Karpas-422 (cell line): ENCODE measurements around the gene APOA1. TPM values are rescaled to one million over a fixed set of nuclear protein-coding genes. Genes with fewer than 3 reads are reported as not detected.
A peak's percentile ranks its signal among the peaks of the same experiment; 100 is the strongest.

Experiments used
- DNase-seq: peaks from one replicate; pipeline ENCODE4 v3.0.0-alpha.2; 2015
- H2AFZ ChIP-seq: fragments of 200-600 bp; sonication (generic); 2 replicates; pipeline ENCODE4 v1.6.1; 2014; ENCODE audit warnings: antibody characterized with exemption, low read length, mixed read lengths
- H3K27ac ChIP-seq: fragments of 200-600 bp; sonication (generic); 2 replicates; pipeline ENCODE4 v1.5.1; 2014; ENCODE audit warnings: mild to moderate bottlenecking, low read length, moderate library complexity
- H3K27me3 ChIP-seq: fragments of 200-600 bp; sonication (generic); 2 replicates; pipeline ENCODE4 v1.6.1; 2014; ENCODE audit warnings: low read length, mixed read lengths
- H3K36me3 ChIP-seq: fragments of 200-600 bp; sonication (generic); 2 replicates; pipeline ENCODE4 v1.6.1; 2014; ENCODE audit warnings: low read length, mixed read lengths; ENCODE audit not compliant: insufficient read depth
- H3K4me1 ChIP-seq: fragments of 200-600 bp; sonication (generic); 2 replicates; pipeline ENCODE4 v1.6.1; 2014; ENCODE audit warnings: mild to moderate bottlenecking, low read length, mixed read lengths
- H3K4me2 ChIP-seq: fragments of 200-600 bp; sonication (generic); 2 replicates; pipeline ENCODE4 v1.6.1; 2014; ENCODE audit warnings: low read length, low read depth, mild to moderate bottlenecking; ENCODE audit not compliant: poor library complexity, severe bottlenecking
- H3K4me3 ChIP-seq: fragments of 200-600 bp; sonication (generic); 2 replicates; pipeline ENCODE4 v1.5.1; 2014; ENCODE audit warnings: mild to moderate bottlenecking, antibody characterized with exemption, low read length, mixed read lengths
- H3K79me2 ChIP-seq: fragments of 200-600 bp; sonication (generic); 2 replicates; pipeline ENCODE4 v1.6.1; 2014; ENCODE audit warnings: mild to moderate bottlenecking, low read length, mixed read lengths
- H3K9ac ChIP-seq: fragments of 200-600 bp; sonication (generic); 2 replicates; pipeline ENCODE4 v1.6.0; 2014; ENCODE audit warnings: low read length
- H3K9me2 ChIP-seq: fragments of 200-600 bp; sonication (generic), shearing (Covaris generic); replicated peaks from 2 replicates; pipeline ENCODE4 v1.6.0; 2014; ENCODE audit warnings: mild to moderate bottlenecking, low read length, moderate library complexity; ENCODE audit not compliant: insufficient read depth
- H3K9me3 ChIP-seq: fragments of 300-700, 200-600 bp; sonication (generic); 2 replicates; pipeline ENCODE4 v1.6.1; 2014; ENCODE audit warnings: low read length, mixed read lengths
- H4K20me1 ChIP-seq: fragments of 200-600 bp; sonication (generic); 2 replicates; pipeline ENCODE4 v1.6.1; 2014; ENCODE audit warnings: mild to moderate bottlenecking, antibody characterized with exemption, low read length, low read depth; ENCODE audit not compliant: insufficient read depth
- total RNA-seq: library from RNA; depleted of rRNA; stranded (reverse); fragments of >200 nt; shearing (Covaris generic); gene quantifications from 2 replicates; pipeline ENCODE4 v1.2.3, GENCODE V29; 2014; ENCODE audit warnings: low replicate concordance

APOA1 gene
- total RNA-seq, 1 experiment from 2014 or later = not detected

DNA sequence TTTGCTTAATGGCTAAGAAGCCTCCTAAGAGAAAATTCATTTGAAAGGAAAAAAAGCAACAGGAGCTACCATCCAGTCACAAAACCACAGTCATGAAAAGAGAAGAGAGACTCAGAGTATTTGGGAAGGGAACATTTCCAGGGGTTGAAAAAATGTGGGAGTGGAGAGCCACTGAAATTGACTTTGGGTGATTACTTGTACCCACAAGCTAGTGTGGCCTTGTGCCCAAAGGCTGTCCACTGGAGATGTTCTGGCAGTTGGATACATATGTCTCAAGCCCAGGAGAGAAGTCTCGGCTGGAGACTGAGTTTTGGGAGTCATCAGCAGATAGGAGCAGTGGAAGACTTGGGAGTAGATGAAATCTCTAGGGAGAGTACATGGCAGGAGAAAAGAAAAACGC lies 42.6 kb downstream of the APOA1 start:
- no peaks in the 10 kb centered on the region for H3K4me1 ChIP-seq
- H4K20me1 ChIP-seq = no peaks in the 10 kb centered on the region
- no peak overlapping the region for H3K9ac ChIP-seq
- no peaks in the 10 kb centered on the region for H3K9me2 ChIP-seq
- no peak overlapping the region for H3K4me3 ChIP-seq
- no peak overlapping the region for H2AFZ ChIP-seq
- H3K27ac ChIP-seq = no peak overlapping the region
- H3K4me2 ChIP-seq = no peak overlapping the region
- H3K27me3 ChIP-seq = no peaks in the 10 kb centered on the region
- DNase-seq = no peak
- no peaks in the 10 kb centered on the region for H3K36me3 ChIP-seq
- no peaks in the 10 kb centered on the region for H3K79me2 ChIP-seq
- no peaks in the 10 kb centered on the region for H3K9me3 ChIP-seq

- no peak overlapping the region for H2AFZ ChIP-seq
- H3K79me2 ChIP-seq = no peaks in the 10 kb centered on the region
- no peak overlapping the region for H3K4me2 ChIP-seq
- H3K36me3 ChIP-seq = no peaks in the 10 kb centered on the region
- no peak overlapping the region for H3K27ac ChIP-seq
- no peaks in the 10 kb centered on the region for H4K20me1 ChIP-seq
- H3K27me3 ChIP-seq = no peaks in the 10 kb centered on the region
- H3K9ac ChIP-seq = no peak overlapping the region
- no peaks in the 10 kb centered on the region for H3K9me3 ChIP-seq
- no peaks in the 10 kb centered on the region for H3K9me2 ChIP-seq
- no peaks in the 10 kb centered on the region for H3K4me1 ChIP-seq
- H3K4me3 ChIP-seq = no peak overlapping the region
- DNase-seq = no peak
These were observed 43.7 kb downstream of the APOA1 start for GRCh38 chr11:116793772-116794097.

GRCh38 chr11:116792869-116793771 lies 44.3 kb downstream of the APOA1 start:
- H3K4me2 ChIP-seq = no peak overlapping the region
- no peaks in the 10 kb centered on the region for H3K27me3 ChIP-seq
- no peaks in the 10 kb centered on the region for H3K9me2 ChIP-seq
- H3K27ac ChIP-seq = no peak overlapping the region
- H3K9ac ChIP-seq = no peak overlapping the region
- H3K36me3 ChIP-seq = no peaks in the 10 kb centered on the region
- peaks cover 5% of the 10 kb centered on the region for H3K4me1 ChIP-seq
- H3K79me2 ChIP-seq = no peaks in the 10 kb centered on the region
- no peaks in the 10 kb centered on the region for H4K20me1 ChIP-seq
- DNase-seq = no peak
- no peak overlapping the region for H2AFZ ChIP-seq
- no peaks in the 10 kb centered on the region for H3K9me3 ChIP-seq
- H3K4me3 ChIP-seq = no peak overlapping the region

DNA sequence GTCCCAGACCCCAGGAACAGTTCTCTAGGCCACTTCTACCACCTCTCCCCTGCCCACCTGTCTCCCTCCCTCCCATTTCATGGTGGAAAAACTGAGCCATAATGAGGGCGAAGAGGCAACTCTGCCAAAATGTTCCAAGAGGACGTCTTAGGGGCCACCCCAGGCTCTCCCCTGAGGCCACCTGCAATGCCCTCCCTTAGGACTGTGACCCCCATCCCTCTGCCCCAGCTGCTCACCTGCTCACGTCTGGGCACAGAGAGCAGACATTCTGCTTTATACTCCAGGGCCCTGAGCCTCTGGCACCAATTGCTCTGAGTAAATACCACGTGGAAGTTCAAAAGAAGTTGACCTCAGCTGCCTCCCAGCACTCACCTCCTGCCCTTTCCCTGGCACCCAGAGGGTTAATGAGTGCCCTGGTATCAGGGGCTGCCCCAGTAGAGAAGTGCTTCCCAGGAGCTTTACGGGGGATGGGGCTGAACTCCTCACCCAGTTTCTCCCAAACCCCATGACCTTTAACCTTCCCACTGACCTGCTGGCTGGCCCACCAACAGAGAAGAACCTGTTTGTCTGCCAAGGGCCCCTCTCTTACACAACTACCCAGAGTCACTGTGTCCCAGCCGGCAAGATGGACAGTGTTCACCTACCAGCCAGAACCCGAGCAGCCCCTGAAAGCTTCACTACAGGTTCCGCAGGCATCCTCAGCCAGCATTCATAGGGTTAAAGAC lies 45.1 kb downstream of the APOA1 start:
- Histone ChIP-seq H4K20me1 (no peaks in the 10 kb centered on the region), H3K9ac (no peak overlapping the region), H3K27ac (no peak overlapping the region), H3K4me2 (no peak overlapping the region), H3K36me3 (no peaks in the 10 kb centered on the region), H3K4me3 (no peak overlapping the region), H3K27me3 (no peaks in the 10 kb centered on the region), H3K4me1 (peaks cover 6% of the 10 kb centered on the region), H3K9me2 (no peaks in the 10 kb centered on the region), H2AFZ (no peak overlapping the region), H3K79me2 (peaks cover 5% of the 10 kb centered on the region), H3K9me3 (no peaks in the 10 kb centered on the region)
- DNase-seq = no peak

DNA sequence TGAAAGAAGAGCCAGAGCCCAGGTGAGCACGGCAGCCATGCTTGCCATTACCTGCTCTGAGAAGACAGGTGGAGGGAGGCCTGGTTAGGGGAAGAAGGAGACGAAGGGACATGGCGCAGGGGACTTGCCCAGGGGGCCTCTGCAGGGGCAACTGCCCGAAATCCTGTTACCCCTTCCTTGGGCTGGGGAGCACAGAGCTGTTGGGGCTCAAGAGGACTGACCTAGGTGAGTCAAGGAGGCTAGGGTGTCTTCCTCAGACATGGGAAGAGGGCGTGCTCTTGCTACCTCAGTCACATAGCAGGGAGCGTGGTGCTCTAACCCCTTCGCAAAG lies 45.6 kb downstream of the APOA1 start, which contains the start of gene APOA5:
Gene APOA5 (minus strand): TSS at position 67 of the 331 bp plus-strand sequence. CDS start 19 bp downstream, at position 48.
- Histone ChIP-seq H3K27ac (no peak within 1 kb of the TSS), H3K27me3 (no peaks in the 10 kb centered on the region), H3K9me2 (no peaks in the 10 kb centered on the region), H2AFZ (no peak within 1 kb of the TSS), H3K9me3 (no peaks in the 10 kb centered on the region), H3K4me1 (peaks cover 9% of the 10 kb centered on the region), H3K9ac (no peak within 1 kb of the TSS), H3K4me2 (no peak within 1 kb of the TSS), H3K79me2 (peaks cover 10% of the 10 kb centered on the region), H3K4me3 (no peak within 1 kb of the TSS), H3K36me3 (no peaks in the 10 kb centered on the region), H4K20me1 (peaks cover 1% of the 10 kb centered on the region; the same call in 1 of the 2 replicates)
- DNase-seq = peak; percentile 10

DNA sequence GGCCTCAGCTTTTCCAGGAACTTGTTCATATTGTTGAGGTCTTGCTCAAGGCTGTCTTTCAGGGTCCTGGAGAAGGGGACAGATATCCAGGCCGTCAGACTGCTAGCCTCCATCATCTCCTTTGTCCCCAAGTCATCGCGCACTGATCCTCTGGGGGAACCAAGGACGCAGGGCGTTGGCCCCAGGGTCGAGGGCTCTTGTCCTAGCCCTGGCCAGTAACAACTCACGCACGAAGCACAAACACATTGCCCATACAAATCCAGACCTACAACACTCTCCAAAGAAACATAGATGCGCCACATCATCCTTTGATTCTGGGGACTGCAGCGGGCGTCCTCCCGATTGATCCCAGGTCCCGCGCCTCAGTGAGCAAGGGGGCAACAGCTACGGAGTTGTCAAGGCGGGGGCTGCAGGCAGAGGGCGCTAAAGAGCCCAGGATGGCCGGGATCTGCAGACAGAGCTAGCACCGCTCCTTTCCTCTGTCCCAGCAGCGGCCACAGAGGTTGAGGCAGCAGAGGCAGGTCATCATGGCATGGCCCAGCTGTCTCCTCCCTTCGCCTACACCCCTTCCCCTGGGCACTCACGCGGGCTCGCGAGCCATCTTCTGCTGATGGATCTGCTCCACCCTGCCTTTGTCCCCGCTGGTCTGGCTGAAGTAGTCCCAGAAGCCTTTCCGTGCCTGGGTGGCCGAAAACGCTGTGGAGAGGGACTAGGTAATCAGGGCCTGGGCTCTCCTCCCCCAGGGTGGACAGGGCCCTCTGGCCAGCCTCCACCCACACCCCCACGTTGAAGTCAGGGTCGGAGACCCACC lies 46.2 kb downstream of the APOA1 start:
- H3K9ac ChIP-seq = no peak overlapping the region

GRCh38 chr11:116790167-116791001 lies 47.0 kb downstream of the APOA1 start:
- no peak overlapping the region for H3K9ac ChIP-seq

More for the DNA sequence above, 46.2 kb downstream of the APOA1 start:
- Histone ChIP-seq H4K20me1 (peaks cover 4% of the 10 kb centered on the region; the same call in 1 of the 2 replicates), H3K27ac (no peak overlapping the region), H3K27me3 (no peaks in the 10 kb centered on the region), H3K36me3 (no peaks in the 10 kb centered on the region), H3K4me1 (peaks cover 15% of the 10 kb centered on the region), H2AFZ (no peak overlapping the region), H3K9me3 (no peaks in the 10 kb centered on the region), H3K9me2 (no peaks in the 10 kb centered on the region), H3K4me2 (no peak overlapping the region), H3K79me2 (peaks cover 16% of the 10 kb centered on the region), H3K4me3 (no peak overlapping the region)
- peak; percentile 74 for DNase-seq

More at GRCh38 chr11:116790167-116791001, 47.0 kb downstream of the APOA1 start:
- Histone ChIP-seq H3K4me2 (no peak overlapping the region), H4K20me1 (peaks cover 4% of the 10 kb centered on the region; the same call in 1 of the 2 replicates), H3K79me2 (peaks cover 22% of the 10 kb centered on the region), H3K4me3 (no peak overlapping the region), H3K36me3 (peaks cover 5% of the 10 kb centered on the region; the same call in 1 of the 2 replicates), H2AFZ (no peak overlapping the region), H3K27me3 (no peaks in the 10 kb centered on the region), H3K27ac (no peak overlapping the region), H3K4me1 (peaks cover 15% of the 10 kb centered on the region), H3K9me2 (no peaks in the 10 kb centered on the region), H3K9me3 (no peaks in the 10 kb centered on the region)
- DNase-seq = no peak
